ENCODE measurements around the gene GBP6.

GRCh38 chr1:89378001-89378400, 14.1 kb downstream of the GBP6 start:
- TF ChIP-seq CTCF (IDR thresholded peaks at IDR 0.05), result no peak
- TF ChIP-seq POLR2A (IDR thresholded peaks at IDR 0.05), result no peak

Measured in lower leg skin (tissue), 3 donors.